HepG2 (cell line): ENCODE measurements around the gene CEBPB. TPM values are rescaled to one million over a fixed set of nuclear protein-coding genes. Genes with fewer than 3 reads are reported as not detected.

ENCODE experiments used
- ATAC-seq: fragments of 200-7000 bp; cut with Tn5 transposase; 3 replicates; pipeline ENCODE4 v1.9.1; 2020; ENCODE audit warnings: mild to moderate bottlenecking, moderate library complexity
- BruUV-seq: library from RNA; stranded (reverse); fragments of 400-500 nt; replicated peaks from 2 replicates; lab custom pipeline; 2021; lab: Mats Ljungman, UMichigan
- CTCF ChIA-PET: fragments of 300-600 bp; formaldehyde crosslinking; extraction: SDS; loops from one replicate; lab custom pipeline; 2021; ENCODE audit warnings: low total read pairs, inconsistent platforms, low intra/inter-chr PET ratio; lab: Yijun Ruan, JAX
- POLR2A ChIA-PET: fragments of 350-600 bp; sonication (Branson Sonifier 250); formaldehyde crosslinking; loops from one replicate; lab custom pipeline; 2020; ENCODE audit warnings: antibody characterized with exemption, inconsistent platforms; lab: Yijun Ruan, JAX
- DNase-seq: peaks from one replicate; pipeline ENCODE4 v3.0.0-alpha.2; 2015; ENCODE audit warnings: low spot score
- FAIRE-seq: peaks from 3 replicates; lab custom pipeline; 2011; peaks lifted over from hg19 to GRCh38; lab: Jason Lieb, UNC
- H2AFZ ChIP-seq: one replicate; pipeline ENCODE4 v1.6.1; 2011; ENCODE audit warnings: low read length, inconsistent platforms
- H3K27ac ChIP-seq: fragments of 300-600 bp; 3 replicates; pipeline ENCODE4 v1.8.0; 2011; ENCODE audit warnings: mixed run types, mild to moderate bottlenecking, mixed read lengths, low read length, inconsistent platforms; ENCODE audit not compliant: insufficient read depth; ENCODE audit errors: extremely low read length
- H3K27me3 ChIP-seq, 2 experiments: fragments of 200-600 bp in 1 of 2; 2 replicates in 1 of 2; 3 replicates in 1 of 2; pipeline versions ENCODE4 v1.6.0 to v1.8.0; 2011; ENCODE audit warnings: low read length in 2 of 2, mild to moderate bottlenecking in 2 of 2, moderate library complexity in 2 of 2, inconsistent platforms in 1 of 2; ENCODE audit not compliant: insufficient read depth in 2 of 2, control insufficient read depth in 1 of 2
- H3K36me3 ChIP-seq, 2 experiments: fragments of 200-600 bp in 1 of 2; replicated peaks in 1 of 2; 2 replicates in 1 of 2; 3 replicates in 1 of 2; pipeline versions ENCODE4 v1.5.1 to v1.8.0; 2011; ENCODE audit warnings: low read length in 2 of 2, inconsistent platforms in 1 of 2; ENCODE audit not compliant: insufficient read depth in 2 of 2, control insufficient read depth in 1 of 2
- H3K4me1 ChIP-seq: 2 replicates; pipeline ENCODE4 v1.5.1; 2012; ENCODE audit warnings: low read length, inconsistent platforms; ENCODE audit not compliant: insufficient read depth
- H3K4me2 ChIP-seq: 2 replicates; pipeline ENCODE4 v1.6.0; 2011; ENCODE audit warnings: low read depth, low read length, inconsistent platforms
- H3K4me3 ChIP-seq, 3 experiments: fragments of 200-600 bp in 1 of 3; sonication (generic), shearing (Covaris generic) in 1 of 3; replicated peaks in 1 of 3; 2 replicates each; pipeline ENCODE4 v1.5.1; 2011 to 2016; ENCODE audit warnings: low read length in 3 of 3, inconsistent platforms in 2 of 3, low read depth in 2 of 3, mild to moderate bottlenecking in 2 of 3, control low read depth in 1 of 3, mixed read lengths in 1 of 3; ENCODE audit not compliant: insufficient read depth in 1 of 3
- H3K79me2 ChIP-seq: one replicate; pipeline ENCODE4 v1.6.1; 2011; ENCODE audit warnings: low read length, inconsistent platforms; ENCODE audit not compliant: insufficient read depth
- H3K9ac ChIP-seq: 2 replicates; pipeline ENCODE4 v1.6.0; 2011; ENCODE audit warnings: mild to moderate bottlenecking, low read depth, low read length, inconsistent platforms; ENCODE audit not compliant: insufficient read depth
- H3K9me3 ChIP-seq: 2 replicates; pipeline ENCODE4 v1.5.1; 2012; ENCODE audit warnings: mild to moderate bottlenecking, low read length
- H4K20me1 ChIP-seq: 2 replicates; pipeline ENCODE4 v1.6.0; 2011; ENCODE audit warnings: inconsistent platforms, mild to moderate bottlenecking, low read length, moderate library complexity; ENCODE audit not compliant: insufficient read depth
- FOXP1 ChIP-seq, 2 experiments: fragments of 450-650 bp in 1 of 2; IDR thresholded peaks; 2 replicates each; pipeline ENCODE4 v1.6.1; 2017 to 2018; ENCODE audit warnings: antibody characterized with exemption in 1 of 2
- JUNB ChIP-seq: sonication (generic); formaldehyde crosslinking; IDR thresholded peaks from 2 replicates; pipeline ENCODE4 v1.8.0; 2022; ENCODE audit warnings: missing genetic modification reagents, mild to moderate bottlenecking, borderline replicate concordance
- NCOR1 ChIP-seq: fragments of 200-600 bp; sonication (generic); IDR thresholded peaks from 2 replicates; pipeline ENCODE4 v1.7.0; 2017; ENCODE audit warnings: antibody characterized with exemption, low read length, borderline replicate concordance
- POLR2AphosphoS5 ChIP-seq: IDR thresholded peaks from 2 replicates; pipeline ENCODE4 v1.6.1; 2012; ENCODE audit warnings: low read depth, low read length
- TP53 ChIP-seq: sonication (generic); formaldehyde crosslinking; conservative IDR thresholded peaks from 2 replicates; pipeline ENCODE4 v1.4.0; 2020; ENCODE audit warnings: missing genetic modification reagents
- YEATS2 ChIP-seq: sonication (generic); formaldehyde crosslinking; IDR thresholded peaks from 2 replicates; pipeline ENCODE4 v1.4.0; 2020; ENCODE audit warnings: missing genetic modification reagents, borderline replicate concordance
- YY1 ChIP-seq: IDR thresholded peaks from 2 replicates; pipeline ENCODE4 v1.6.1; 2011; ENCODE audit warnings: low read length, low read depth, moderate library complexity, mild to moderate bottlenecking; ENCODE audit not compliant: insufficient read depth, insufficient replicate concordance
- ZMAT3 ChIP-seq: sonication (generic); formaldehyde crosslinking; conservative IDR thresholded peaks from 2 replicates; pipeline ENCODE4 v1.7.0; 2021; ENCODE audit warnings: missing genetic modification reagents
- ZMYM3 ChIP-seq: sonication (generic); formaldehyde crosslinking; IDR thresholded peaks from 2 replicates; pipeline ENCODE4 v1.5.1; 2020; ENCODE audit warnings: mild to moderate bottlenecking, missing genetic modification reagents
- ZNF530 ChIP-seq: sonication (generic); formaldehyde crosslinking; IDR thresholded peaks from 2 replicates; pipeline ENCODE4 v1.5.0; 2020; ENCODE audit warnings: low read depth, mild to moderate bottlenecking, missing genetic modification reagents
- ZNF547 ChIP-seq: sonication (generic); formaldehyde crosslinking; IDR thresholded peaks from 2 replicates; pipeline ENCODE4 v1.5.1; 2020; ENCODE audit warnings: mild to moderate bottlenecking, missing genetic modification reagents
- ZNF788 ChIP-seq: sonication (generic); formaldehyde crosslinking; IDR thresholded peaks from 2 replicates; pipeline ENCODE4 v1.5.0; 2020; ENCODE audit warnings: mild to moderate bottlenecking, missing genetic modification reagents, borderline replicate concordance
- WGBS: methylation state at CpG from one replicate; pipeline ENCODE4 v1.1.6; 2017; ENCODE audit warnings: low lambda C conversion rate; 5-methylcytosine and 5-hydroxymethylcytosine counted together
- in situ Hi-C: cut with HindIII; loops from 2 replicates; pipeline ENCODE4 v1.10.0; 2017; ENCODE audit warnings: low pct_unique_long_range_greater_than_20kb; ENCODE audit not compliant: extremely low pct_ligation_motif_present
- intact Hi-C: fragments of 100-400 bp; cut with micrococcal nuclease; formaldehyde crosslinking; loops from one replicate; pipeline ENCODE4 v1.10.0; 2022; ENCODE audit not compliant: unreplicated experiment
- polyA plus RNA-seq, 8 experiments: library from polyadenylated mRNA; depleted of rRNA in 3 of 8; stranded (reverse) in 7 of 8; unstranded in 1 of 8; fragments of >200 nt; fragmentation: Illumina TruSeq in 4 of 8; extraction: Trizol in 4 of 8; gene quantifications; 2 replicates each; pipeline versions ENCODE4 v1.2.1 to v1.2.3, GENCODE V29; 2011 to 2016; ENCODE audit warnings: low read depth in 4 of 8, missing spikeins in 1 of 8, mixed read lengths in 1 of 8; ENCODE audit not compliant: insufficient read depth in 1 of 8
- total RNA-seq, 5 experiments: library from RNA; depleted of rRNA; stranded (reverse); fragments of >200 nt; fragmentation: Illumina TruSeq; extraction: Trizol; gene quantifications; 2 replicates each; pipeline ENCODE4 v1.2.3, GENCODE V29; 2016; ENCODE audit warnings: low read depth in 1 of 5
- TF ChIP-seq, protein P1 (sequence below): sonication (generic); formaldehyde crosslinking; IDR thresholded peaks from 2 replicates; pipeline ENCODE4 v1.5.0; 2020; ENCODE audit warnings: missing genetic modification reagents, mild to moderate bottlenecking, borderline replicate concordance
- TF ChIP-seq, protein P2 (sequence below): sonication (generic); formaldehyde crosslinking; IDR thresholded peaks from 2 replicates; pipeline ENCODE4 v1.4.0; 2020; ENCODE audit warnings: missing genetic modification reagents
- TF ChIP-seq, protein P3 (sequence below): sonication (generic); formaldehyde crosslinking; IDR thresholded peaks from 2 replicates; pipeline ENCODE4 v1.4.0; 2020; ENCODE audit warnings: low read depth, mild to moderate bottlenecking, missing genetic modification reagents
- TF ChIP-seq, protein P4 (sequence below): sonication (generic); formaldehyde crosslinking; IDR thresholded peaks from 2 replicates; pipeline ENCODE4 v1.4.0; 2020; ENCODE audit warnings: missing genetic modification reagents
- TF ChIP-seq, protein P5 (sequence below): sonication (generic); formaldehyde crosslinking; IDR thresholded peaks from 2 replicates; pipeline ENCODE4 v1.4.0; 2020; ENCODE audit warnings: low read depth, mild to moderate bottlenecking, missing genetic modification reagents

The CEBPB gene
- total and polyA plus RNA-seq, 2 of the 13 experiments (the other 11 are each of a cell fraction or from before 2014, with no cell fraction given): 18.5 to 28.2 TPM

DNA sequence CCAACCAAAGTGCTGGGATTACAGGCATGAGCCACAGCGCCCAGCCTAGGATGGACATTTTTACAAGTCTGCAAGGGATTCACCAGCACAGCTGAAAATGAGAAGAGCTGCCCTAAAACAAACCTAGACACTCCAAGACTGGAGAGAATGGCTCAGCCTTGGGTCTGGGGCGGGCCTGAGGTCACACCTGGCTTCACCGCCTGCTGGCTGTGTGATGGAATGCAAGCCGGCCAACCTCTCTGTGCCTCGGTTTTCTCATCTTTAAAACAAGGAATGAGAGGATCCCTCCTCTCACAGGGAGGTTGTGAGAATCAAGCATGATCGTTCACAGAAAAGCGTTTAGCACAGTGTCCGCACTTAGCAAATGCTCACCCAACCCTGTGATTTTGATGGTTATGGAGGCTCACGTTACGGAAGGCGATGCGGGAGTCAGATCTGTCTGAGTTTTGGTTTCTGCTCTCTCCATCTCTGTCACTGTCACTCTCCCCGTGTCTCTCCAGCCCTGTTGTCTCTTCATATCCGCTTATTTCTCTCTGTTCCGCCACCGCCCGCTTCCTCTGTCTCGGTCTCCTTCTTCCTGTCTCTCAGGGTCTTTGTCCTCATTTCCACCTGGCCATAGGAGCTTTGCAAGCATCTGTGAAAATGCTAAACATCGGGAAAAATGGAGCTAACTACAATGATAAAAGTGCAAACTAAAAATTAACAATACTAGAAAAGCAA is 47.6 kb downstream of the CEBPB start:
- POLR2A ChIA-PET: interaction anchor here (0.6 to 1.2 kb wide), 2 partner anchors 72 to 85 kb away, joined by 3 read pairs; partner anchors contain the start of gene PEDS1
- in situ Hi-C loops: no loop called here
- H3K4me1 ChIP-seq: peaks cover 74% of the 10 kb centered on the region
- TF ChIP-seq YY1 (no peak), POLR2AphosphoS5 (no peak), NCOR1 (no peak), ZNF788 (0 out of 2 replicates have a peak, but pooled peaks have one; percentile 22), JUNB (CRISPR knock-in tag) (0 out of 2 replicates have a peak, but pooled peaks have one; percentile 17), ZMYM3 (CRISPR knock-in tag) (0 out of 2 replicates have a peak, but pooled peaks have one; percentile 24), TP53 (CRISPR knock-in tag) (no peak), ZNF547 (no peak), ZNF530 (CRISPR knock-in tag) (no peak), YEATS2 (CRISPR knock-in tag) (no peak), ZMAT3 (CRISPR knock-in tag) (no peak), FOXP1 (IDR thresholded peaks at IDR 0.05) (no peak), FOXP1 (CRISPR knock-in tag; IDR thresholded peaks at IDR 0.05) (no peak)
- TF ChIP-seq, protein P1, sequence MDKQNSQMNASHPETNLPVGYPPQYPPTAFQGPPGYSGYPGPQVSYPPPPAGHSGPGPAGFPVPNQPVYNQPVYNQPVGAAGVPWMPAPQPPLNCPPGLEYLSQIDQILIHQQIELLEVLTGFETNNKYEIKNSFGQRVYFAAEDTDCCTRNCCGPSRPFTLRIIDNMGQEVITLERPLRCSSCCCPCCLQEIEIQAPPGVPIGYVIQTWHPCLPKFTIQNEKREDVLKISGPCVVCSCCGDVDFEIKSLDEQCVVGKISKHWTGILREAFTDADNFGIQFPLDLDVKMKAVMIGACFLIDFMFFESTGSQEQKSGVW (CRISPR knock-in tag): no peak
- TF ChIP-seq, protein P2, sequence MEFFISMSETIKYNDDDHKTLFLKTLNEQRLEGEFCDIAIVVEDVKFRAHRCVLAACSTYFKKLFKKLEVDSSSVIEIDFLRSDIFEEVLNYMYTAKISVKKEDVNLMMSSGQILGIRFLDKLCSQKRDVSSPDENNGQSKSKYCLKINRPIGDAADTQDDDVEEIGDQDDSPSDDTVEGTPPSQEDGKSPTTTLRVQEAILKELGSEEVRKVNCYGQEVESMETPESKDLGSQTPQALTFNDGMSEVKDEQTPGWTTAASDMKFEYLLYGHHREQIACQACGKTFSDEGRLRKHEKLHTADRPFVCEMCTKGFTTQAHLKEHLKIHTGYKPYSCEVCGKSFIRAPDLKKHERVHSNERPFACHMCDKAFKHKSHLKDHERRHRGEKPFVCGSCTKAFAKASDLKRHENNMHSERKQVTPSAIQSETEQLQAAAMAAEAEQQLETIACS (CRISPR knock-in tag): no peak
- TF ChIP-seq, protein P3, sequence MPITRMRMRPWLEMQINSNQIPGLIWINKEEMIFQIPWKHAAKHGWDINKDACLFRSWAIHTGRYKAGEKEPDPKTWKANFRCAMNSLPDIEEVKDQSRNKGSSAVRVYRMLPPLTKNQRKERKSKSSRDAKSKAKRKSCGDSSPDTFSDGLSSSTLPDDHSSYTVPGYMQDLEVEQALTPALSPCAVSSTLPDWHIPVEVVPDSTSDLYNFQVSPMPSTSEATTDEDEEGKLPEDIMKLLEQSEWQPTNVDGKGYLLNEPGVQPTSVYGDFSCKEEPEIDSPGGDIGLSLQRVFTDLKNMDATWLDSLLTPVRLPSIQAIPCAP (CRISPR knock-in tag): no peak
- TF ChIP-seq, protein P4, sequence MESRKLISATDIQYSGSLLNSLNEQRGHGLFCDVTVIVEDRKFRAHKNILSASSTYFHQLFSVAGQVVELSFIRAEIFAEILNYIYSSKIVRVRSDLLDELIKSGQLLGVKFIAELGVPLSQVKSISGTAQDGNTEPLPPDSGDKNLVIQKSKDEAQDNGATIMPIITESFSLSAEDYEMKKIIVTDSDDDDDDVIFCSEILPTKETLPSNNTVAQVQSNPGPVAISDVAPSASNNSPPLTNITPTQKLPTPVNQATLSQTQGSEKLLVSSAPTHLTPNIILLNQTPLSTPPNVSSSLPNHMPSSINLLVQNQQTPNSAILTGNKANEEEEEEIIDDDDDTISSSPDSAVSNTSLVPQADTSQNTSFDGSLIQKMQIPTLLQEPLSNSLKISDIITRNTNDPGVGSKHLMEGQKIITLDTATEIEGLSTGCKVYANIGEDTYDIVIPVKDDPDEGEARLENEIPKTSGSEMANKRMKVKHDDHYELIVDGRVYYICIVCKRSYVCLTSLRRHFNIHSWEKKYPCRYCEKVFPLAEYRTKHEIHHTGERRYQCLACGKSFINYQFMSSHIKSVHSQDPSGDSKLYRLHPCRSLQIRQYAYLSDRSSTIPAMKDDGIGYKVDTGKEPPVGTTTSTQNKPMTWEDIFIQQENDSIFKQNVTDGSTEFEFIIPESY (CRISPR knock-in tag): 0 out of 2 replicates have a peak, but pooled peaks have one; percentile 7
- TF ChIP-seq, protein P5, sequence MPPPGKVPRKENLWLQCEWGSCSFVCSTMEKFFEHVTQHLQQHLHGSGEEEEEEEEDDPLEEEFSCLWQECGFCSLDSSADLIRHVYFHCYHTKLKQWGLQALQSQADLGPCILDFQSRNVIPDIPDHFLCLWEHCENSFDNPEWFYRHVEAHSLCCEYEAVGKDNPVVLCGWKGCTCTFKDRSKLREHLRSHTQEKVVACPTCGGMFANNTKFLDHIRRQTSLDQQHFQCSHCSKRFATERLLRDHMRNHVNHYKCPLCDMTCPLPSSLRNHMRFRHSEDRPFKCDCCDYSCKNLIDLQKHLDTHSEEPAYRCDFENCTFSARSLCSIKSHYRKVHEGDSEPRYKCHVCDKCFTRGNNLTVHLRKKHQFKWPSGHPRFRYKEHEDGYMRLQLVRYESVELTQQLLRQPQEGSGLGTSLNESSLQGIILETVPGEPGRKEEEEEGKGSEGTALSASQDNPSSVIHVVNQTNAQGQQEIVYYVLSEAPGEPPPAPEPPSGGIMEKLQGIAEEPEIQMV (CRISPR knock-in tag): no peak

More for the DNA sequence above, 47.6 kb downstream of the CEBPB start:
- no peak for FAIRE-seq
- no peak for DNase-seq
- intact Hi-C loops: no loop called here
- CTCF ChIA-PET: no interaction called here
- H2AFZ ChIP-seq: no peak overlapping the region
- H3K36me3 ChIP-seq: no peaks in the 10 kb centered on the region
- no TSS peak for BruUV-seq
- H4K20me1 ChIP-seq: no peaks in the 10 kb centered on the region
- no peak for ATAC-seq
- WGBS: 71% methylated on average over 19 of the region's 19 CpGs
- H3K4me3 ChIP-seq: no peak overlapping the region
- no peak overlapping the region for H3K4me2 ChIP-seq
- no peak overlapping the region for H3K27ac ChIP-seq
- H3K79me2 ChIP-seq: no peaks in the 10 kb centered on the region
- H3K9ac ChIP-seq: no peak overlapping the region
- no peaks in the 10 kb centered on the region for H3K9me3 ChIP-seq
- peaks cover 10 to 47% of the 10 kb centered on the region in 2 experiments; a peak in 4 of 5 replicates for H3K27me3 ChIP-seq
